ENCODE measurements around the gene CPLANE1. TPM values are rescaled to one million over a fixed set of nuclear protein-coding genes. Genes with fewer than 3 reads are reported as not detected.

The CPLANE1 gene
- total and polyA plus RNA-seq, 2 of the 4 experiments (the other 2 are of a cell fraction): 4.4 to 17.9 TPM

DNA sequence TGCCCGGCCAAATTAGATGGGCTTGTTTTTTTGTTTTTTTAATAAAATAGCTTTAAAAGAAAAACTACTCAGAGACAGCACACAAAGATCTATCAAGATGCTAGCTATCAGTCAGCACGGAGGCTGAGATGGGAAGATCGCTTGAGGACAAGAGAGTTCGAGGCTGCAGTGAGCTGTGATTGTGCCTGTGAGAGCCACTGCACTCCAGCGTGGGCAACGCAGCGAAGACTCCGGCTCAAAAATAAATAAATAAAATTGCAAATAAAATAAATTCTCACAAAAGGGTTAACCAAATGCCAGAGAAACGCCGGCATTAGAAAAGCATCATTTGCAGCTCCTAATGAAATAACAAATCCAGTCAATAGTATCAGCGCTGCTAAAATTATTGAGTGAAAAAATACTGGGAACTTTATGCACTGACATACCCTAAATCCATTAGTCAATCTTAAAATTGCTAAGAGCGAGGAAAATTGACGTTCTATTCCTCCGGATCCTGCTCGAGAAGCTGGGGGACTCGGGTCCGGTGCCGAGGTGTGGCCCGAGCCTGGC lies 681 bp downstream of the CPLANE1 start:
- dilution Hi-C loops (cut with HindIII; ENCODE audit: low sequenced_read_pairs, unreplicated experiment): no loop called here

More for the DNA sequence above, 681 bp downstream of the CPLANE1 start:
- Histone ChIP-seq H3K4ac (ENCODE audit: low read depth, low read length) (peak overlapping the region; percentile 83), H2BK20ac (ENCODE audit: low read depth, low read length) (no peak overlapping the region), H2BK120ac (ENCODE audit: low read depth, low read length) (0 out of 2 replicates have a peak overlapping the region, but pooled peaks have one; percentile 52), H3K9me1 (ENCODE audit: insufficient read depth, low read length) (peaks cover 12% of the 10 kb centered on the region), H3K27ac (ENCODE audit: insufficient read depth, low read length) (peak overlapping the region; percentile 82), H4K5ac (ENCODE audit: low read depth, low read length) (no peak overlapping the region; the same call in 1 of the 2 replicates), H4K91ac (ENCODE audit: insufficient read depth, low read depth, low read length) (no peak overlapping the region), H3K4me3 (ENCODE audit: insufficient read depth, low read depth, low read length) (peak overlapping the region; percentile 83), H2AFZ (replicated peaks; ENCODE audit: low read length, poor library complexity) (peak overlapping the region; percentile 97), H3K9me3 (ENCODE audit: control insufficient read depth, insufficient read depth, low read length) (no peaks in the 10 kb centered on the region), H4K20me1 (ENCODE audit: insufficient read depth, low read length) (no peaks in the 10 kb centered on the region; the same call in 1 of the 2 replicates), H2AK5ac (ENCODE audit: low read depth, low read length) (no peak overlapping the region), H3K9ac (ENCODE audit: low read depth, low read length) (peak overlapping the region; percentile 89), H3K56ac (ENCODE audit: extremely low read depth, insufficient read depth, low read length) (peak overlapping the region; percentile 80; the same call in 1 of the 2 replicates), H3K14ac (replicated peaks; ENCODE audit: low read depth, low read length) (peak overlapping the region; percentile 23), H2BK5ac (ENCODE audit: low read depth, low read length, poor library complexity, severe bottlenecking) (peak overlapping the region; percentile 29), H2AK9ac (replicated peaks; ENCODE audit: low read depth, low read length, poor library complexity) (peak overlapping the region; percentile 97), H3K36me3 (ENCODE audit: control insufficient read depth, insufficient read depth, low read length) (peaks cover 2% of the 10 kb centered on the region; the same call in 1 of the 2 replicates), H4K8ac (ENCODE audit: low read depth in 2 of 2, low read length in 2 of 2) (peak overlapping the region; percentile 84 to 98; a peak in 2 of 4 replicates), H3K79me1 (ENCODE audit: low read depth in 1 of 2, low read length in 2 of 2) (peaks cover 11 to 36% of the 10 kb centered on the region in 2 experiments), H3K23ac (ENCODE audit: low read depth, low read length) (peak overlapping the region; percentile 48), H2BK15ac (ENCODE audit: low read depth, low read length) (no peak overlapping the region), H3K27me3 (ENCODE audit: control insufficient read depth, insufficient read depth, low read length) (no peaks in the 10 kb centered on the region), H3K4me1 (ENCODE audit: control insufficient read depth, insufficient read depth, low read length) (peaks cover 5% of the 10 kb centered on the region), H3K4me2 (ENCODE audit: low read depth, low read length) (peak overlapping the region; percentile 82), H3K18ac (ENCODE audit: low read depth, low read length) (no peak overlapping the region)
- DNase-seq (peak; percentile 4), ATAC-seq (ENCODE audit: low read depth) (no peak)
- CTCF ChIA-PET: interaction anchor here (0.6 kb wide), 1 partner anchor 116 kb away, joined by 3 read pairs; no protein-coding TSS in a partner anchor
- 0% methylated on average over 5 of the region's 19 CpGs; no CpG with 5 or more reads in 1 of the 2 experiments for WGBS, 2 experiments (ENCODE audit: extremely low coverage in 2 of 2, insufficient read length in 1 of 2)
- TF ChIP-seq, protein P1, sequence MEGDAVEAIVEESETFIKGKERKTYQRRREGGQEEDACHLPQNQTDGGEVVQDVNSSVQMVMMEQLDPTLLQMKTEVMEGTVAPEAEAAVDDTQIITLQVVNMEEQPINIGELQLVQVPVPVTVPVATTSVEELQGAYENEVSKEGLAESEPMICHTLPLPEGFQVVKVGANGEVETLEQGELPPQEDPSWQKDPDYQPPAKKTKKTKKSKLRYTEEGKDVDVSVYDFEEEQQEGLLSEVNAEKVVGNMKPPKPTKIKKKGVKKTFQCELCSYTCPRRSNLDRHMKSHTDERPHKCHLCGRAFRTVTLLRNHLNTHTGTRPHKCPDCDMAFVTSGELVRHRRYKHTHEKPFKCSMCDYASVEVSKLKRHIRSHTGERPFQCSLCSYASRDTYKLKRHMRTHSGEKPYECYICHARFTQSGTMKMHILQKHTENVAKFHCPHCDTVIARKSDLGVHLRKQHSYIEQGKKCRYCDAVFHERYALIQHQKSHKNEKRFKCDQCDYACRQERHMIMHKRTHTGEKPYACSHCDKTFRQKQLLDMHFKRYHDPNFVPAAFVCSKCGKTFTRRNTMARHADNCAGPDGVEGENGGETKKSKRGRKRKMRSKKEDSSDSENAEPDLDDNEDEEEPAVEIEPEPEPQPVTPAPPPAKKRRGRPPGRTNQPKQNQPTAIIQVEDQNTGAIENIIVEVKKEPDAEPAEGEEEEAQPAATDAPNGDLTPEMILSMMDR (conservative IDR thresholded peaks at IDR 0.05; ENCODE audit: low read depth, low read length): no peak
- TF ChIP-seq CHD1 (IDR thresholded peaks at IDR 0.05; ENCODE audit: low read depth, low read length) (no peak), MXI1 (IDR thresholded peaks at IDR 0.05; ENCODE audit: borderline replicate concordance, low read depth, low read length) (no peak), RCOR1 (IDR thresholded peaks at IDR 0.05; ENCODE audit: insufficient replicate concordance, low read length) (no peak), SMC3 (IDR thresholded peaks at IDR 0.05; ENCODE audit: low read depth, low read length) (no peak), RFX5 (IDR thresholded peaks at IDR 0.05; ENCODE audit: low read depth, low read length) (no peak), BHLHE40 (IDR thresholded peaks at IDR 0.05; ENCODE audit: low read depth, low read length) (no peak), CEBPB (IDR thresholded peaks at IDR 0.05; ENCODE audit: low read depth, low read length) (no peak), MAZ (IDR thresholded peaks at IDR 0.05; ENCODE audit: borderline replicate concordance, low read depth, low read length) (no peak), FOS (IDR thresholded peaks at IDR 0.05; ENCODE audit: low read depth, low read length) (no peak), MAFK (IDR thresholded peaks at IDR 0.05; ENCODE audit: low read depth, low read length) (no peak), NFE2L2 (IDR thresholded peaks at IDR 0.05; ENCODE audit: low read depth, low read length) (no peak), POLR2A (IDR thresholded peaks at IDR 0.05; ENCODE audit: low read depth, low read length) (no peak), ELK1 (IDR thresholded peaks at IDR 0.05; ENCODE audit: borderline replicate concordance, low read depth, low read length) (no peak)
- POLR2A ChIA-PET (ENCODE audit: unreplicated experiment): interaction anchor here (0.5 to 0.8 kb wide), 2 partner anchors 14 to 60 kb away, joined by 3 to 17 read pairs; no protein-coding TSS in a partner anchor
- no TSS peak for BruUV-seq (replicated peaks)
- intact Hi-C loops (cut with micrococcal nuclease) (no loop called here), in situ Hi-C loops (cut with MboI; ENCODE audit: low sequenced_read_pairs) (no loop called here)
